HL-60 (cell line): Measurements from ENCODE around the gene TOR1AIP2.
A peak's percentile ranks its signal among the peaks of the same experiment; 100 is the strongest.

Source experiments
- DNase-seq, 2 experiments: peaks; one replicate each; pipeline ENCODE4 v3.0.0-alpha.2; 2010 to 2020; ENCODE audit warnings: low read depth in 1 of 2, low spot score in 1 of 2
- H3K27ac ChIP-seq: fragments of 250-450 bp; sonication (Bioruptor Pico); replicated peaks from 2 replicates; pipeline ENCODE4 v1.5.1; 2020; ENCODE audit warnings: mild to moderate bottlenecking, moderate library complexity
- H3K27me3 ChIP-seq: fragments of 250-450 bp; sonication (Bioruptor Pico); 2 replicates; pipeline ENCODE4 v1.5.1; 2021; ENCODE audit warnings: mild to moderate bottlenecking, moderate library complexity; ENCODE audit not compliant: insufficient read depth, poor library complexity, severe bottlenecking
- H3K4me3 ChIP-seq: replicated peaks from 2 replicates; pipeline ENCODE4 v1.5.1; 2011; ENCODE audit warnings: mild to moderate bottlenecking, control low read depth, low read length; ENCODE audit not compliant: insufficient read depth
- GABPA ChIP-seq: IDR thresholded peaks from 2 replicates; pipeline ENCODE4 v1.6.1; 2012; ENCODE audit warnings: low read depth
- POLR2AphosphoS5 ChIP-seq: IDR thresholded peaks from 2 replicates; pipeline ENCODE4 v1.6.1; 2012; ENCODE audit warnings: low read depth
- SPI1 ChIP-seq: IDR thresholded peaks from 2 replicates; pipeline ENCODE4 v1.6.1; 2012; ENCODE audit warnings: low read depth, mild to moderate bottlenecking, borderline replicate concordance
- TF ChIP-seq, protein P1 (sequence below): IDR thresholded peaks from one replicate; pipeline ENCODE4 v1.5.1; 2011; ENCODE audit warnings: low read length, control low read depth, inconsistent platforms; ENCODE audit not compliant: insufficient read depth
- TF ChIP-seq, protein P2 (sequence below): IDR thresholded peaks from 2 replicates; pipeline ENCODE4 v1.6.1; 2012; ENCODE audit warnings: low read depth; ENCODE audit not compliant: insufficient replicate concordance

TOR1AIP2 gene

DNA sequence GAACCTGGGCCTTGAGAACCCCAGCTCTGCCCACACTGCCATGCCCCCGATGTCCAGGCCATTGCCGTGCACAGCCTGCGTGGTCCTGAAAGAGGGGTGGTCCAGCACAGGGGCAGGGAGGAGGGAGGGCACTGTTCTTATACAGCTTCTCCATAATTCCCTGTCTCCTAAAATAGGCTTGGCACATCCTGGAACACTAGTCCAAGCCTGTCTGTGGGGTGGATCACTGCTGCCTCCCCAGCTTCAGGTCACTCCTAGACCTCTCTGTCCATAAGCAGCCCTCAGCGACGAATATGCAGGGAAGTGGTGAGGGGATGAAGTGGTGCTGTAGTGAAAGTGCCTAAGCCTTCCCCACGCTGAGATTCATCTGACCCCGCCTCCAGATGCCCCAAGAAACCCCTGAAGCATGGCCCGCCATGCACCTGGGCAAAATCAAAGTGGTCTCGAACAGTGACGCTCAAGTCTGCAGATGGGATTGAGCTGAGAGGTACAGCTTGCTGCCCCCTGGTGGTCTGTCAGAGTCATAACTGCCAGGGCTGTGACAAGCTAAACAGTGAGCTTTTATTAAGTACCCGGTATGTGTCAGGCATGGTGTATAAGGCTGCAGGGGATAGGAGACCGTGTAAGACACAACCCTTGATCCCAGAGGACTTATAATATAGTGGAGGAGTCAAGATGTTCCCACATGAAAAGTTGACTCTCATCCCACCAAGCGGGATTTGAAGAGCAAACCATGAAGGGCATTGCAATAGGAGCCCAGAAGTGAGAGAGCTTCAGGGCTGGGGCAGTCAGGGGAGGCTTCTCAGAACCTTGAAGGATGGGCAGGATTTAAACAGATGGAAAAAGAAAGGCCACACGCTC lies 67.9 kb downstream of the TOR1AIP2 start:
- no peak overlapping the region for H3K4me3 ChIP-seq
- no peak overlapping the region for H3K27ac ChIP-seq
- DNase-seq, result peak; percentile 35 to 54
- TF ChIP-seq SPI1, result no peak
- TF ChIP-seq, protein P1, sequence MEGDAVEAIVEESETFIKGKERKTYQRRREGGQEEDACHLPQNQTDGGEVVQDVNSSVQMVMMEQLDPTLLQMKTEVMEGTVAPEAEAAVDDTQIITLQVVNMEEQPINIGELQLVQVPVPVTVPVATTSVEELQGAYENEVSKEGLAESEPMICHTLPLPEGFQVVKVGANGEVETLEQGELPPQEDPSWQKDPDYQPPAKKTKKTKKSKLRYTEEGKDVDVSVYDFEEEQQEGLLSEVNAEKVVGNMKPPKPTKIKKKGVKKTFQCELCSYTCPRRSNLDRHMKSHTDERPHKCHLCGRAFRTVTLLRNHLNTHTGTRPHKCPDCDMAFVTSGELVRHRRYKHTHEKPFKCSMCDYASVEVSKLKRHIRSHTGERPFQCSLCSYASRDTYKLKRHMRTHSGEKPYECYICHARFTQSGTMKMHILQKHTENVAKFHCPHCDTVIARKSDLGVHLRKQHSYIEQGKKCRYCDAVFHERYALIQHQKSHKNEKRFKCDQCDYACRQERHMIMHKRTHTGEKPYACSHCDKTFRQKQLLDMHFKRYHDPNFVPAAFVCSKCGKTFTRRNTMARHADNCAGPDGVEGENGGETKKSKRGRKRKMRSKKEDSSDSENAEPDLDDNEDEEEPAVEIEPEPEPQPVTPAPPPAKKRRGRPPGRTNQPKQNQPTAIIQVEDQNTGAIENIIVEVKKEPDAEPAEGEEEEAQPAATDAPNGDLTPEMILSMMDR, result peak; percentile 92
- H3K27me3 ChIP-seq, result no peaks in the 10 kb centered on the region

DNA sequence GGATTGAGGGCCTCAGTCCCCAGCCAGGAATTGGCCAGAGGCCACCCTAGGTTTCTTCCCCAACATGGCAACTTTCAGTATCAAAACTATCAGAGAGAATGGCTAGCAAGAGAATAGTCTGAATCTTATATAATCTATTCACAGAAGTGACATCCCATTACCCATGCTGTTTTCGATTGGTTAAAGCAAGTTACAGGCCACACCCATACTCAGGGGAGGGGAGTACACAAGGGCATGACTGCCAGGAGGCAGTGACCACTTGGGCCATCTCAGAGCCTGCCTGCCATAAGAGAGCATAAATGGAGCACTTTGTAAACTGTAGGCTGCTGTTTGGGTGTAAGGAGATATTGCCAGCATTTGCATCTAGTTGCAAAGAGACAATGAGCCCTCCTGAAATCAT lies 69.1 kb downstream of the TOR1AIP2 start:
- TF ChIP-seq SPI1, result no peak
- no peak for TF ChIP-seq GABPA
- TF ChIP-seq, protein P1, result no peak
- TF ChIP-seq, protein P2, sequence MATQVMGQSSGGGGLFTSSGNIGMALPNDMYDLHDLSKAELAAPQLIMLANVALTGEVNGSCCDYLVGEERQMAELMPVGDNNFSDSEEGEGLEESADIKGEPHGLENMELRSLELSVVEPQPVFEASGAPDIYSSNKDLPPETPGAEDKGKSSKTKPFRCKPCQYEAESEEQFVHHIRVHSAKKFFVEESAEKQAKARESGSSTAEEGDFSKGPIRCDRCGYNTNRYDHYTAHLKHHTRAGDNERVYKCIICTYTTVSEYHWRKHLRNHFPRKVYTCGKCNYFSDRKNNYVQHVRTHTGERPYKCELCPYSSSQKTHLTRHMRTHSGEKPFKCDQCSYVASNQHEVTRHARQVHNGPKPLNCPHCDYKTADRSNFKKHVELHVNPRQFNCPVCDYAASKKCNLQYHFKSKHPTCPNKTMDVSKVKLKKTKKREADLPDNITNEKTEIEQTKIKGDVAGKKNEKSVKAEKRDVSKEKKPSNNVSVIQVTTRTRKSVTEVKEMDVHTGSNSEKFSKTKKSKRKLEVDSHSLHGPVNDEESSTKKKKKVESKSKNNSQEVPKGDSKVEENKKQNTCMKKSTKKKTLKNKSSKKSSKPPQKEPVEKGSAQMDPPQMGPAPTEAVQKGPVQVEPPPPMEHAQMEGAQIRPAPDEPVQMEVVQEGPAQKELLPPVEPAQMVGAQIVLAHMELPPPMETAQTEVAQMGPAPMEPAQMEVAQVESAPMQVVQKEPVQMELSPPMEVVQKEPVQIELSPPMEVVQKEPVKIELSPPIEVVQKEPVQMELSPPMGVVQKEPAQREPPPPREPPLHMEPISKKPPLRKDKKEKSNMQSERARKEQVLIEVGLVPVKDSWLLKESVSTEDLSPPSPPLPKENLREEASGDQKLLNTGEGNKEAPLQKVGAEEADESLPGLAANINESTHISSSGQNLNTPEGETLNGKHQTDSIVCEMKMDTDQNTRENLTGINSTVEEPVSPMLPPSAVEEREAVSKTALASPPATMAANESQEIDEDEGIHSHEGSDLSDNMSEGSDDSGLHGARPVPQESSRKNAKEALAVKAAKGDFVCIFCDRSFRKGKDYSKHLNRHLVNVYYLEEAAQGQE, result no peak
- no peak for TF ChIP-seq POLR2AphosphoS5
- Histone ChIP-seq H3K4me3 (no peak overlapping the region), H3K27me3 (no peaks in the 10 kb centered on the region), H3K27ac (no peak overlapping the region)
- no peak for DNase-seq

DNA sequence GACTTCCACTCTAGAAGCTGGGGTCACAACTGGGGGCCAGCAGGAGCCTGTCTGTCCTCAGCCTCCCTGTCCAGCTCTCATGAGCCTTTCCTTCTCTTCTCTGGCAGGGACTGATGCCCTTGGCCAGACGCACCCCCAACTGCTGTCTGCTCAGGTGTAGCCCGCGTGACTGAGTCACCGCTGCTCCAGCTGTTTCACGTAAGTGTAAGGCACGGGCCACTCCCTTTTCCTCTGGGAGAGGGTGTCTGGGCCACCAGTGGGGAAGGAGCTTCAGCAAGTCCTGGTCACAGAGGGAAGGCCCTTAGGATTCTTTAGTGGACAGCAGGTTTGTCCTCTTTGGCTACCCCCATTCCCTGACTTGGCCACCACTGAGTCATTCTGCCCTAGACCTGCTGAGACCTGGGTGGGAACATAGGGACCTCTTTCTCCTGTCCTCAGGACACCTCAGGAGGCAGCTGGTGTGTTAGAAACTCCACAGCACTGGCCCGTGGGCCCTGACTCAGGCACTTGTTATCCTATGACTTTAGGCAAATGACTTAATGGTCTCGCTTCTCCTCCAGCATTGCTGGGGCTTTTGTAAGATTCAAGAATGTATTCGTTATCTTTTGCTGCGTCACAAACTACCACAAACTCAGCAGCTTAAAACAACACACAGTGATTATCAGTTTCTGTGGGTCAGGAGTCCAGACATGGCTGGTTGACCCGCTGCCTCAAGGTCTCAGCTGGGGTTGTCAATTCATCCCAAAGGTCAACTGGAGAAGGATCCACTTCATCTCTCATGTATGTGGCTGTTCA lies 69.7 kb downstream of the TOR1AIP2 start:
- TF ChIP-seq SPI1, result no peak
- no peak for TF ChIP-seq POLR2AphosphoS5
- no peak for TF ChIP-seq GABPA
- TF ChIP-seq, protein P2, result no peak
- TF ChIP-seq, protein P1, result no peak
- DNase-seq, result no peak
- H3K27ac ChIP-seq, result no peak overlapping the region
- H3K27me3 ChIP-seq, result no peaks in the 10 kb centered on the region
- H3K4me3 ChIP-seq, result no peak overlapping the region
